A673 (cell line): Measurements from ENCODE around the gene SYTL3.

Experiments used
- CTCF ChIP-seq: fragments of 300-800, 200-600 bp; sonication (generic); conservative IDR thresholded peaks from 2 replicates; pipeline ENCODE4 v1.5.1; 2017; ENCODE audit warnings: low read depth, mild to moderate bottlenecking, antibody characterized with exemption, low read length, moderate library complexity, mixed read lengths
- EZH2 ChIP-seq: fragments of 200-600 bp; sonication (generic); IDR thresholded peaks from 2 replicates; pipeline ENCODE4 v1.6.1; 2017; ENCODE audit warnings: borderline replicate concordance, low read depth, mild to moderate bottlenecking, mixed read lengths, antibody characterized with exemption, low read length; ENCODE audit not compliant: poor library complexity, severe bottlenecking

DNA sequence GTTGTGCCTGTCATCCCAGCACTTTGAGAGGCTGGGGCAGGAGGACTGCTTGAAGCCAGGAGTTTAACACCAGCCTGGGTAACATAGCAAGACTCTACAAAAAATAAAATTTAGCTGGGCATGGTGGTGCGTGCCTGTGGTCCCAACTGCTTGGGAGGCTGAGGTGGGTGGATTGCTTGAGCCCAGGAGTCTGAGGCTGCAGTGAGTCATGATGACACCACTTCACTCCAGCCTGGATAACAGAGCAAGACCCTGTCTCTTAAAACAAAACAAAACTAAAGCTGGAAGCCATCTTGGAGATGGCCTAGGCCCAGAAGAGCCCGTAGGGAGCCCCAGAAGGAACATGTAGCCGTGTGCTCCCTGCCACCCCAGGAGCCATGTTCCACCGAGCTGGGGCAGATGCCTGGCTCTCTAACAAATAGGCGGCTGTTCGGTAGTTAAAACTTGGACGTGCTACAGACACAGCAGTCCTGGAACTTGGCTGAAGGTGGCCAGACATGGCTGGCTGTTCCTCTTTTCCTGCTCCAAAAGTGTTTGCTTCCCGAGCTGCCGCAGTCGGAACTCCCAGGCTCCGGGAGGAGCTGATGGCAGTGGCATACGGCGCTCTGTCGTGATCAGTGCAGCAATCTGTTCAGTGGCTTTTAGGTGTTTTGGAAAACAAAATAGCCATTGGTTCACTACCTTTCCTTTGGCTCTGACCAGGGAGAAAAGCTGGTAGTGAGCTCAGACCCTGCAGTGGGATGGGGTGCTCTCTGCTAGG lies 42.3 kb upstream of the SYTL3 start:
- TF ChIP-seq CTCF (no peak), EZH2 (no peak)
